Mesothelial cell of epicardium (in vitro differentiated cells): Measurements from ENCODE around the gene DNAH17. TPM values are rescaled to one million over a fixed set of nuclear protein-coding genes. Genes with fewer than 3 reads are reported as not detected.

ENCODE experiments used
- DNase-seq, 2 experiments: peaks; one replicate each; pipeline ENCODE4 v3.0.0; 2021; ENCODE audit warnings: low spot score in 2 of 2; ENCODE audit not compliant: unreplicated experiment in 2 of 2
- H3K27ac Mint-ChIP-seq: 2 replicates; pipeline ENCODE4 v1.8.0; 2021; ENCODE audit warnings: mixed read lengths
- H3K27me3 Mint-ChIP-seq: 2 replicates; pipeline ENCODE4 v1.8.0; 2021; ENCODE audit warnings: low read depth, mixed read lengths
- H3K36me3 Mint-ChIP-seq: 2 replicates; pipeline ENCODE4 v1.8.0; 2021; ENCODE audit warnings: mixed read lengths
- H3K4me1 Mint-ChIP-seq: 2 replicates; pipeline ENCODE4 v1.8.0; 2021; ENCODE audit warnings: mixed read lengths
- H3K4me3 Mint-ChIP-seq: 2 replicates; pipeline ENCODE4 v1.8.0; 2021; ENCODE audit warnings: mild to moderate bottlenecking, moderate library complexity, mixed read lengths
- H3K9me3 Mint-ChIP-seq: 2 replicates; pipeline ENCODE4 v1.8.0; 2021; ENCODE audit warnings: mixed read lengths
- CTCF ChIP-seq: fragments of 200-600 bp; sonication (generic); IDR thresholded peaks from one replicate; pipeline ENCODE4 v1.5.0; 2021; ENCODE audit warnings: antibody characterized with exemption; ENCODE audit not compliant: unreplicated experiment
- total RNA-seq: library from RNA; stranded (reverse); gene quantifications from 3 replicates; pipeline ENCODE4 v1.2.1, GENCODE V29; 2021

The DNAH17 gene
- total RNA-seq, 1 donor from 2014 or later: 0.87 TPM

GRCh38 chr17:78444392-78444791 is 132.8 kb downstream of the DNAH17 start:
- Mint-ChIP-seq H3K27me3 (no peaks in the 10 kb centered on the region), H3K4me3 (no peak overlapping the region), H3K36me3 (no peaks in the 10 kb centered on the region), H3K9me3 (no peaks in the 10 kb centered on the region), H3K4me1 (peaks cover 3% of the 10 kb centered on the region), H3K27ac (no peak overlapping the region)
- no peak for TF ChIP-seq CTCF
- no peak for DNase-seq

- Mint-ChIP-seq H3K36me3 (no peaks in the 10 kb centered on the region), H3K27ac (no peak overlapping the region), H3K9me3 (no peaks in the 10 kb centered on the region), H3K4me1 (peaks cover 3% of the 10 kb centered on the region), H3K4me3 (no peak overlapping the region), H3K27me3 (no peaks in the 10 kb centered on the region)
- TF ChIP-seq CTCF: no peak
- DNase-seq: no peak
Measured at GRCh38 chr17:78442648-78443218, 134.5 kb downstream of the DNAH17 start.

GRCh38 chr17:78441271-78441971 is 135.8 kb downstream of the DNAH17 start:
- Mint-ChIP-seq H3K27me3 (peaks cover 4% of the 10 kb centered on the region), H3K4me3 (no peak overlapping the region), H3K9me3 (no peaks in the 10 kb centered on the region), H3K36me3 (no peaks in the 10 kb centered on the region), H3K27ac (no peak overlapping the region), H3K4me1 (peaks cover 3% of the 10 kb centered on the region)
- no peak for DNase-seq
- no peak for TF ChIP-seq CTCF

GRCh38 chr17:78438694-78439325 is 138.4 kb downstream of the DNAH17 start:
- Mint-ChIP-seq H3K4me1 (no peaks in the 10 kb centered on the region), H3K27me3 (peaks cover 6% of the 10 kb centered on the region), H3K4me3 (no peak overlapping the region), H3K27ac (no peak overlapping the region), H3K9me3 (no peaks in the 10 kb centered on the region), H3K36me3 (no peaks in the 10 kb centered on the region)
- no peak for DNase-seq
- TF ChIP-seq CTCF: no peak

GRCh38 chr17:78438271-78438691 is 138.9 kb downstream of the DNAH17 start:
- Mint-ChIP-seq H3K9me3 (no peaks in the 10 kb centered on the region), H3K27ac (peak overlapping the region; percentile 50), H3K27me3 (peaks cover 6% of the 10 kb centered on the region), H3K4me1 (no peaks in the 10 kb centered on the region), H3K4me3 (no peak overlapping the region), H3K36me3 (no peaks in the 10 kb centered on the region)
- TF ChIP-seq CTCF: no peak
- no peak for DNase-seq
